GM10266 (cell line): ENCODE results near the gene SLC7A14.

Experiments used
- DNase-seq: peaks from one replicate; pipeline ENCODE4 v3.0.0; 2012; ENCODE audit errors: extremely low spot score
- TF ChIP-seq, protein P1 (sequence below): IDR thresholded peaks from 2 replicates; pipeline ENCODE4 v1.5.1; 2012; ENCODE audit warnings: mild to moderate bottlenecking, low read depth; ENCODE audit not compliant: control insufficient read depth, insufficient read depth; ENCODE audit errors: missing control alignments

Gene SLC7A14

DNA sequence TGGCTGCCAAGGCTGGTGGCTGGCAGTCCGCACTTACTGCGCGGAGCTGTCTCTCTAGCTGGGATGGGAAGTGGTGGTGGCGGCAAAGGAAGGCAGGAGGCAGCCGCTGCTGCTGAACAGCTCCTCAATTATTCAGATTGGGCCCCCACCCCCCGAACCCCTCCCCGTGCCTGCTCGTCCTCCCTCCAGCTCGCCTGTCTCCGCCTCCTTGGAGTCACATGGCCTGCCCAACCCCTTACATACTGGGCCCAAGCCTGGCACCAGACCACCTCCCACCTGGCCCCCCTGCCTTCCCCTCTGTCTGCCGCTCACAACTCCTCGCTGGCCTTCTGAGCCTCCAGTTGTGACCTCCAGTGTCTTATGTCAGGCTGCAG, at the start of gene SLC7A14:
Gene SLC7A14, minus strand, starts transcription at position 139 of the 374 bp plus-strand sequence. CDS start 59,139 bp downstream, outside the sequence.
- DNase-seq = no peak
- TF ChIP-seq, protein P1, sequence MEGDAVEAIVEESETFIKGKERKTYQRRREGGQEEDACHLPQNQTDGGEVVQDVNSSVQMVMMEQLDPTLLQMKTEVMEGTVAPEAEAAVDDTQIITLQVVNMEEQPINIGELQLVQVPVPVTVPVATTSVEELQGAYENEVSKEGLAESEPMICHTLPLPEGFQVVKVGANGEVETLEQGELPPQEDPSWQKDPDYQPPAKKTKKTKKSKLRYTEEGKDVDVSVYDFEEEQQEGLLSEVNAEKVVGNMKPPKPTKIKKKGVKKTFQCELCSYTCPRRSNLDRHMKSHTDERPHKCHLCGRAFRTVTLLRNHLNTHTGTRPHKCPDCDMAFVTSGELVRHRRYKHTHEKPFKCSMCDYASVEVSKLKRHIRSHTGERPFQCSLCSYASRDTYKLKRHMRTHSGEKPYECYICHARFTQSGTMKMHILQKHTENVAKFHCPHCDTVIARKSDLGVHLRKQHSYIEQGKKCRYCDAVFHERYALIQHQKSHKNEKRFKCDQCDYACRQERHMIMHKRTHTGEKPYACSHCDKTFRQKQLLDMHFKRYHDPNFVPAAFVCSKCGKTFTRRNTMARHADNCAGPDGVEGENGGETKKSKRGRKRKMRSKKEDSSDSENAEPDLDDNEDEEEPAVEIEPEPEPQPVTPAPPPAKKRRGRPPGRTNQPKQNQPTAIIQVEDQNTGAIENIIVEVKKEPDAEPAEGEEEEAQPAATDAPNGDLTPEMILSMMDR = no peak

DNA sequence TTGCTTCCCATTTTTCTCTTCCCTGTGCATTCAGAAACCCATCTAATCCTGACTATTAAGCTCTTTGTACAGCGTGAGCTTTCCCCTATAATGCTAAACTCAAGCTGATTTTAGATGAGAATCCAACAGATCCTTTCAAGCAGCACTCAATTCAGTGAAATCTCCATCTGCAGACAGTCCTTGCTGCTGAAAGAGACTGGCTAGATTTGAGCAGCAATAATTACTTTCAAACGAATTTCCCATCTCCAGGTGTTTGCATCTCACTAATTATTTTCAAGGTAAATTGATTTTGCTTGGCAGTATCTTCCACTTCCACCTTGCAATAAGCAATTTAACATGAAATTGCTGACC, 49.5 kb upstream of the SLC7A14 start:
- DNase-seq = no peak
- TF ChIP-seq, protein P1 = no peak

DNA sequence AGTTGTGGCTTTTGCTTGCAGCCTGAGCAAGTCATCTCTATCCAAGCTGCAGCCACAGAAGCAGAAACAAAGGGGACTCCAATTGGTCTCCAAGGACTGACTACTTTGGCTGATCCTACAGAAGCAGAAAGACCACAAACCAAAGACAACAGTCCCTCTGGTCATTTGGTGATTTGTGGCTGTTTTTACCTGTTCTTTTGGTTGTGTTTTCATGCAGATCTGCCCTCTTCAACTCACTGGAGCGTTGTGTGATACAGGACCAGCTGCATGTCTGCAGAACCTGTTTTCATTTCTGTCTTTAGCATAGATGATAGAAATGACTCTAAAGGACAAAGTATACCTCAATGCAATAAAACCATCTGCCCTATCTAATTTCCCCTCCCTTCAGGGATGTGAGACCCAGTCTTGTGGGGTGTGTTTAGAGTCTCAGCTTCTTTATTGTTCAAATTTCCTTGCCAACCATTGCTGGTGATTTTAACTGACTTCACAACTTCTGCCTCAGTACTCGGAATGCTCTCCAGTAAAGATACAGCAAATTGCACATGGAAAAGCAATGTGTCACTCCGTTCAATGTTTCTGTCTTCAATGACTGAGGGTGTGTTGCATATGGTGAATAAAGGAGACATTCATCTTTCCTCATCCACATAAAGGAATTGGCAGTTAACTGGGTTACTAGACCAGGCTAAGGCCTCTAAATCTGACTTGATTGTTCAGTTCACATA, 48.9 kb upstream of the SLC7A14 start:
- DNase-seq = peak; percentile 31
- TF ChIP-seq, protein P1 = no peak

DNA sequence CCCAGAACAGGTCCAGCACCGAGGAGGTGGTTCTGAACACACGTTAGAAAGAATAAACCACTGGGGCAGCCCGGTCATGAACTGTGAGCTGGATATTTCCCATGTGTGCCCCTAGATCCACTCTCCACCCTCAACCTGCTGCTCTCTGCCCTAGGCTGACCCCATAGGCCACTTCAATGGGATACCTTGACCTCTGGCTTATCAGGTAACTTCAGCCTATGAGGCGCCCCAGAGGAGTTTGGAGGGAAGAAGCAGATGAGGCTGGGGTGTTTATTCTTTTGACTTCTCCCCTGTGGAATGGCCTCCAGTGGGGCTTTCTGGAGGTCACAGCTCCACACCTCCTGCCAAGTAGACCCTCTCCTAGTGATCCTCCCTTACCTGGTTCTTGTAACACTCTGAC, 47.7 kb upstream of the SLC7A14 start:
- TF ChIP-seq, protein P1 = no peak
- DNase-seq = no peak

DNA sequence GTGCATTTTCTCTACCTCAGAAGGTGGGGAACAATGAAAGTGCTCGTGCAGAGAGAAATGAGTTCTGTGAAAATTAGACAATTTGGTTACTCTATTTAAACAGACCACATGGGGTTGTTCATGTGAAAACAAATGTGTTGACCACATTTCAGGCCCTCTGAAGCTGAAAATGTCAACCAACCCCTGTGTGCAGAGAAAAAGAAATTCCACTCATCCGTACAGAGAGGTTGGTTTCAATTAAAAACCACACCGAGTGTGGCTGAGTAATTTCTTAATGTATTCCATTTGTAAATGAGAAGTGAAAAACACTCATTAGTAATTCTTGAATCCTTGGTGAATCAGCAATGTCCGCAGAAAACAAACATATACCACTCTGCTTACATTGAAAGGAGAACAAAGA, 46.9 kb upstream of the SLC7A14 start:
- TF ChIP-seq, protein P1 = no peak
- DNase-seq = peak; percentile 74

DNA sequence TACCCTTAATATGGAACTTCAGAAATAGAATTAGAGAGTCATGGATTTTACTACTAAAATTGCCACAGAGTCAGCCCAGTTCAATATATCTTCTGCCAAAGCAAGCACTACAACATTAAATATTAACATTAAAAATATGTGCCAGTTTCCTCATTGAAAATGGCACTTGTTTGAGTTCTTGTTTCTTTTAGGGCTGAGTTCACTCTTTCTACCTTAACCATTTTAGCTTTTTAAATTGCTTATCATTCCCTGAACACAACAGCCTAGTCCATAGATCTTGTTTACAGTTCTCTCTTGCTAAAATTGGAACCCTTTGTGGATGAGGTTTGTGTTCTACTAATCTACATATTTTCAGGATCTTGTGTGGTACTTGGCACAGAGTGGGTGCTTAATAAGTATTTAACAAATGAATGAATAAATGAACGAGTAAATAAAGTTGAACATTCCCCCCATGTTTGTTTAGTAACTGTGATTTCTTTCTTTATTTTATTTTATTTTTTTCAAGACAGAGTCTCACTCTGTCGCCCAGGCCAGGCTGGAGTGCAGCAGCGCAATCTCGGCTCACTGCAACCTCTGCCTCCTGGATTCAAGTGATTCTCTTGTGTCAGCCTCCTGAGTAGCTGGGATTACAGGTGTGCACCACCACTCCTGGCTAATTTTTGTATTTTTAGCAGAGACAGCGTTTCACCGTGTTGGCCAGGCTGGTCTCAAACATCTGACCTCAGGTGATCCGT, 46.0 kb upstream of the SLC7A14 start:
- TF ChIP-seq, protein P1 = no peak
- no peak for DNase-seq

DNA sequence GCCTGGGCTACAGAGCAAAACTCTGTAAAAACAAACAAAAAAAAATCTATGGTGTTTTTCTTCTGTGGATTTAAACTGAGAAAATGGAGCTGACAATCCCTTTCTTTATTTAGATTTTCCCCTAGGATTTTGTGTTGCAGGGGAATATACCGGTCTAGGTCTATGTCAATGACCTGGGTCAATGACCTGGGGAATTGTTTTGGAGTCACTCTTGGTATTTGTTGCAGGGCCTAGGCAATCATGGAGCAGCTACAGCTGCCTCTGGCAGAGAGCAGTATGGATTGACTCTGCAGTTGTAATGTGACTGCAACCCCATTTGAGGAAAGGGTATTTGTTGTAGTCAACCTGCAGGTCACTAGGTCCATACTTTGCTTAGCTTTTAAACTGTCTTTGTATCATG, 37.6 kb upstream of the SLC7A14 start:
- DNase-seq = no peak
- TF ChIP-seq, protein P1 = no peak
